Measurements from ENCODE around the gene OR5D13. TPM values are rescaled to one million over a fixed set of nuclear protein-coding genes. Genes with fewer than 3 reads are reported as not detected.

The OR5D13 gene
- total RNA-seq, 1 experiment from 2014 or later: not detected

GRCh38 chr11:55806248-55806647, 33.0 kb downstream of the OR5D13 start:
- ATAC-seq: no peak
- Histone ChIP-seq H3K9ac (ENCODE audit: low read length) (no peak overlapping the region), H3K4me2 (ENCODE audit: low read length) (no peak overlapping the region), H2AFZ (ENCODE audit: low read length) (no peak overlapping the region), H3K4me3 (ENCODE audit: low read length) (no peak overlapping the region), H3K9me2 (replicated peaks; ENCODE audit: low read length) (no peaks in the 10 kb centered on the region), H3K9me3 (ENCODE audit: low read length) (peaks cover 28% of the 10 kb centered on the region), H4K20me1 (ENCODE audit: low read length) (no peaks in the 10 kb centered on the region), H3K27me3 (ENCODE audit: low read length) (no peaks in the 10 kb centered on the region), H3F3A (ENCODE audit: low read length, unreplicated experiment) (no peaks in the 10 kb centered on the region), H3K79me2 (ENCODE audit: low read length) (no peaks in the 10 kb centered on the region), H3K36me3 (ENCODE audit: low read depth, low read length) (no peaks in the 10 kb centered on the region), H3K4me1 (ENCODE audit: insufficient read depth, low read length) (no peaks in the 10 kb centered on the region), H3K27ac (ENCODE audit: low read length) (no peak overlapping the region)
- intact Hi-C loops (cut with micrococcal nuclease): no loop called here
- CTCF ChIA-PET: no interaction called here
- TF ChIP-seq EZH2phosphoT487 (IDR thresholded peaks at IDR 0.05; ENCODE audit: borderline replicate concordance, low read length) (no peak), CTCF (conservative IDR thresholded peaks at IDR 0.05; ENCODE audit: low read depth, low read length) (no peak), EZH2 (IDR thresholded peaks at IDR 0.05; ENCODE audit: low read length, unreplicated experiment) (no peak)
- no TSS peak for BruUV-seq (replicated peaks)
- POLR2A ChIA-PET (ENCODE audit: unreplicated experiment): no interaction called here
- DNase-seq: no peak

- CTCF ChIA-PET: no interaction called here
- ATAC-seq: no peak
- Histone ChIP-seq H3F3A (ENCODE audit: low read length, unreplicated experiment) (no peaks in the 10 kb centered on the region), H3K27me3 (ENCODE audit: low read length) (no peaks in the 10 kb centered on the region), H3K27ac (ENCODE audit: low read length) (no peak within 1 kb of the TSS), H2AFZ (ENCODE audit: low read length) (no peak within 1 kb of the TSS), H3K9ac (ENCODE audit: low read length) (no peak within 1 kb of the TSS), H3K9me3 (ENCODE audit: low read length) (peaks cover 31% of the 10 kb centered on the region), H3K4me1 (ENCODE audit: insufficient read depth, low read length) (no peaks in the 10 kb centered on the region), H4K20me1 (ENCODE audit: low read length) (no peaks in the 10 kb centered on the region), H3K36me3 (ENCODE audit: low read depth, low read length) (no peaks in the 10 kb centered on the region), H3K4me2 (ENCODE audit: low read length) (no peak within 1 kb of the TSS), H3K79me2 (ENCODE audit: low read length) (no peaks in the 10 kb centered on the region), H3K9me2 (replicated peaks; ENCODE audit: low read length) (no peaks in the 10 kb centered on the region), H3K4me3 (ENCODE audit: low read length) (no peak within 1 kb of the TSS)
- TF ChIP-seq EZH2phosphoT487 (IDR thresholded peaks at IDR 0.05; ENCODE audit: borderline replicate concordance, low read length): no peak
- TF ChIP-seq CTCF (conservative IDR thresholded peaks at IDR 0.05; ENCODE audit: low read depth, low read length): no peak
- no peak for TF ChIP-seq EZH2 (IDR thresholded peaks at IDR 0.05; ENCODE audit: low read length, unreplicated experiment)
- POLR2A ChIA-PET (ENCODE audit: unreplicated experiment): no interaction called here
- no TSS peak for BruUV-seq (replicated peaks)
- intact Hi-C loops (cut with micrococcal nuclease): no loop called here
- DNase-seq: no peak
Observed at GRCh38 chr11:55811067-55811466, 37.8 kb downstream of the OR5D13 start, which contains the start of gene OR5L1. TSS of gene OR5L1 (plus strand) at chr11:55811367. CDS start at chr11:55811467, 100 bp downstream.

GRCh38 chr11:55819330-55819729, 46.1 kb downstream of the OR5D13 start, which contains the start of gene OR5D18:
TSS of gene OR5D18 (plus strand) at chr11:55819630. CDS start at chr11:55819630, 0 bp downstream.
- Histone ChIP-seq H3K27me3 (ENCODE audit: low read length) (peaks cover 9% of the 10 kb centered on the region; the same call in 1 of the 2 replicates), H3K9me3 (ENCODE audit: low read length) (0 out of 2 replicates have a peak, but pooled peaks cover 8% of the 10 kb centered on the region), H3K9me2 (replicated peaks; ENCODE audit: low read length) (no peaks in the 10 kb centered on the region), H3K4me2 (ENCODE audit: low read length) (no peak within 1 kb of the TSS), H3K79me2 (ENCODE audit: low read length) (no peaks in the 10 kb centered on the region), H3K9ac (ENCODE audit: low read length) (no peak within 1 kb of the TSS), H4K20me1 (ENCODE audit: low read length) (no peaks in the 10 kb centered on the region), H3K36me3 (ENCODE audit: low read depth, low read length) (no peaks in the 10 kb centered on the region), H2AFZ (ENCODE audit: low read length) (no peak within 1 kb of the TSS), H3K4me1 (ENCODE audit: insufficient read depth, low read length) (no peaks in the 10 kb centered on the region), H3K4me3 (ENCODE audit: low read length) (no peak within 1 kb of the TSS), H3K27ac (ENCODE audit: low read length) (no peak within 1 kb of the TSS), H3F3A (ENCODE audit: low read length, unreplicated experiment) (no peaks in the 10 kb centered on the region)
- BruUV-seq (replicated peaks): no TSS peak
- intact Hi-C loops (cut with micrococcal nuclease): no loop called here
- CTCF ChIA-PET: no interaction called here
- no peak for ATAC-seq
- POLR2A ChIA-PET (ENCODE audit: unreplicated experiment): no interaction called here
- TF ChIP-seq CTCF (conservative IDR thresholded peaks at IDR 0.05; ENCODE audit: low read depth, low read length) (no peak), EZH2phosphoT487 (IDR thresholded peaks at IDR 0.05; ENCODE audit: borderline replicate concordance, low read length) (no peak), EZH2 (IDR thresholded peaks at IDR 0.05; ENCODE audit: low read length, unreplicated experiment) (no peak)
- DNase-seq: no peak
